Choroid plexus epithelial cell (primary cell): ENCODE measurements around the gene ADORA1.

Experiments used
- DNase-seq: peaks from one replicate; pipeline ENCODE4 v3.0.0-alpha.2; 2010; ENCODE audit warnings: low read depth
- H3K4me3 ChIP-seq: 2 replicates; pipeline ENCODE4 v1.5.1; 2011; ENCODE audit warnings: low read depth, mild to moderate bottlenecking, control low read depth, low read length, moderate library complexity
- TF ChIP-seq, protein P1 (sequence below): conservative IDR thresholded peaks from 2 replicates; pipeline ENCODE4 v1.5.1; 2011; ENCODE audit warnings: low read depth, mild to moderate bottlenecking, control low read depth, inconsistent platforms, low read length, moderate library complexity

Gene ADORA1

DNA sequence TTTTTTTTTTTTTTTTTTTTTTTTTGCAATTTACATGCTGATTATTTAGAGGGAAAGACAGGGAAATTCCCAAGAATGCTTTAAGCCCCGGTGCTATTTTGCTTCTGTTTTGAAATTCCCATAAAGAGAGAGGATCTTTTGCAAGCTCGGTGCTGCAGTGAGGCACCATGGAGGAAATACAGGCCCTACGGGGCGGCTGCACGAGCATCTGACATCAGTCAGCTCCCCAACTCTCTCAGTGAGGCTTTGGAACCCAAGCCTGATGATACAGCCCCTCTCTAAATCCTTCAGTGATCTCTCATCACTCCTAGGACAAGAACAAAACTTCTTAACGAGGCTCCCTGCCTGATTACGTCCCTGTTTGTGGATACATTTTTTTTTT is 59.8 kb downstream of the ADORA1 start:
- DNase-seq, result no peak
- H3K4me3 ChIP-seq, result no peak overlapping the region
- TF ChIP-seq, protein P1, sequence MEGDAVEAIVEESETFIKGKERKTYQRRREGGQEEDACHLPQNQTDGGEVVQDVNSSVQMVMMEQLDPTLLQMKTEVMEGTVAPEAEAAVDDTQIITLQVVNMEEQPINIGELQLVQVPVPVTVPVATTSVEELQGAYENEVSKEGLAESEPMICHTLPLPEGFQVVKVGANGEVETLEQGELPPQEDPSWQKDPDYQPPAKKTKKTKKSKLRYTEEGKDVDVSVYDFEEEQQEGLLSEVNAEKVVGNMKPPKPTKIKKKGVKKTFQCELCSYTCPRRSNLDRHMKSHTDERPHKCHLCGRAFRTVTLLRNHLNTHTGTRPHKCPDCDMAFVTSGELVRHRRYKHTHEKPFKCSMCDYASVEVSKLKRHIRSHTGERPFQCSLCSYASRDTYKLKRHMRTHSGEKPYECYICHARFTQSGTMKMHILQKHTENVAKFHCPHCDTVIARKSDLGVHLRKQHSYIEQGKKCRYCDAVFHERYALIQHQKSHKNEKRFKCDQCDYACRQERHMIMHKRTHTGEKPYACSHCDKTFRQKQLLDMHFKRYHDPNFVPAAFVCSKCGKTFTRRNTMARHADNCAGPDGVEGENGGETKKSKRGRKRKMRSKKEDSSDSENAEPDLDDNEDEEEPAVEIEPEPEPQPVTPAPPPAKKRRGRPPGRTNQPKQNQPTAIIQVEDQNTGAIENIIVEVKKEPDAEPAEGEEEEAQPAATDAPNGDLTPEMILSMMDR, result no peak

DNA sequence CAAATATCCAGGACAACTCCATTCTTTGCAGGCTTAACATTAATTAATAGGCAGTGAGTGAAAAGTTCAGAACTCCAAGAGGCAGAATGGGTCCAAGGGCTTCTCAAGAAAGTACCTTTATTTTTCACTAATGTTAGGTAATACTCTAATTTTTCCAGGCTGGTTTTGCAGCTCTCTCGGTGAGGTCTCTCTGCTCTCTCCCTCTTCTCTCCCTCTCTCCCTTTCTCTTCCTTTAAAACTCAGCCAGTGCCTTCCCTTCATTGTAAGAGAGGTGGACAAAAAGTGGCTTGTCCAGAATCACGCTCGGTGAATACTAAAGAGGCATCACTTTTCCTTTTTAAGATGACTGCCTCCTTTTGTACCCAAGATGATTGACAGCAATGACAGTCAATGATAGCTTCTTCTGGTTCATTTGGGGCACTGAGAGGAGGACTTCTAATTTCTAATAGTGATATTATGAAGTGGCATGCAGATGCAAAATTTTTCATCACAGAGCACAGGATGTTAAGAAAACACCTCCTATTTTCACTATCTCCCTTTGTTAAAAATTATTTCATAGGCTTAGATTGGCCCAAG is 60.3 kb downstream of the ADORA1 start:
- H3K4me3 ChIP-seq, result no peak overlapping the region
- TF ChIP-seq, protein P1, result no peak
- DNase-seq, result no peak

DNA sequence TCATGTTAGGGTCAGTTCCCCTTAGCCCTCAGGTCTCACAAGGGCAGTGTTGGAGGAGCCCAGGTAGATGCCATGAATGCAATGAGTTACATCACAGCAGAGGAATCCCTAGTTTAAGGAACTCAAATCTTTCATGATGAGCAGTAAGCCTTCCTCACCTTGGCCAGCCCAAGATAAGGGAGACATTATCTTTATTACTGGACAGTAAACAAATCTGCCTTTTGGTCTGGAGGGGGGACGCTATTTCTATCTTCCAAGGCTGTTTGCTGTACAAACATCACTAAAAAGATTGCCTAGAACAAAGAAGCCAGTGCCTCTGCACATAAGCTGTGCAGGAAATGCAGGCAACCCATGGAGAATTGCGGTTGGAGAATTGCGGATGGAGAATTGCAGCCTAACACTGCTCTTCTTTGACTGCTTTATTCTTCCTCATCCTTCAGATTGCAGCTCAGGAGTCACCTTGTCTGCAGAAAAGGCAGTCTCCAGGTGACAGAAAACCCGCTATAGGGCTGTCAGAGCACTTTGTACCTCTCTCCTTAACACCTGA is 61.2 kb downstream of the ADORA1 start:
- no peak overlapping the region for H3K4me3 ChIP-seq
- TF ChIP-seq, protein P1, result no peak
- DNase-seq, result no peak

DNA sequence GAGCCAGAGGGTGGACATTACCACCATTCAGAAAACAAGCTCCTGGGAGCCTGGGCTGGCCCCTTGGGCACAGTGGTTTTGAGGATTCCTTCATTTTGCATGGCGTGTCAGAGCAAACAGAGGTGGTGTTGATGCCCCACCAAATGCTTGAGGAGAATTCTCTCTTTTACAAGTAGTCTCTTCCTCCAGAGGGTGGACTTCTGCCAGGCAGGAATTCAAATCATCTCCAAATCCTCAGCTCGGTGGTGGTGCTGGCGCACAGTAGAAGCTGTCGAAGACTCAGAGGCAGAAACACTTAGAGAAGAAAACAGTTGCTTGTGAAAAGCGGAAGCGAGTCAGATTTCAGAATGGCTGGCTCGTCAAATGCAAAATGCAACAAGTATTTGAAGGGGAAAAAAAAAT is 62.4 kb downstream of the ADORA1 start:
- H3K4me3 ChIP-seq, result no peak overlapping the region
- TF ChIP-seq, protein P1, result no peak

DNA sequence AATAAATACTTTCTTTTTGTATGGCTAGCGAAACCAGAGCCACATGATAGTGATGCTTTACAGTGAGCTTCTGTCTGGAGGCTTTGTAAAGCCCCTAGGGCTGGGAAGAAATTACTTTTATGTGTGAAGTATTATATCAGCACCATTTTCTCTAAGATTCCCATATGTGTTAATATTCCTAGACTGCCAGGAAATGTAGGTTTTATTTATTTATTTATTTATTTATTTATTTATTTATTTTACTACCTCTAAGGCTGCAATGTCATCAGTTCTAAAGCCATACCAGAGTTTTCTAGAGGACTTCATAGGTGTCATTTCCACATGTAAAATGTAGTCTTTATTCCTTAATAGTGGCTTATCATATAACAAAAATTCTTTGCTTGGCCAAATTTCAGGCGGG is 63.4 kb downstream of the ADORA1 start:
- TF ChIP-seq, protein P1, result no peak
- H3K4me3 ChIP-seq, result no peak overlapping the region
- no peak for DNase-seq

More for the DNA sequence above, 62.4 kb downstream of the ADORA1 start:
- DNase-seq, result no peak

DNA sequence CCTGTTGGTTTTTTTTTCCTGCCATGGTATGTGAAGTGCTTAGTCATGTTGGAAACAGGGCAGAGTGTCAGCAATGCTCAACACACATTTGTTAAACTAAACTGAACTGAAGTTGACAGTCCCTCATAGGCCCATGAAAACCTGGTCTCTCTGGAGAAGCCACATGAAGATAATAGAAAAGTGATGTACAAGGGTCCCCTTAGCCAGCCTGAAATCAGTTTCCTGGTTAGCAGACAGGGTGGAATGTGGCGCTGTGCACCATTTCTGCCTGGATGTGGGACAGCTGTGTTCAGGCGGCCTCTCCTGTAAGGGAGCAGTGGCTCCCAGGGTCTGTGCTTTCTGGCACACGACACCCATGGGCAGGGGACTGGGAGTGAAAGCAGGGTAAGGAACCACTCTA is 68.8 kb downstream of the ADORA1 start:
- TF ChIP-seq, protein P1, result peak; percentile 35
- H3K4me3 ChIP-seq, result no peak overlapping the region
- DNase-seq, result peak; percentile 23

DNA sequence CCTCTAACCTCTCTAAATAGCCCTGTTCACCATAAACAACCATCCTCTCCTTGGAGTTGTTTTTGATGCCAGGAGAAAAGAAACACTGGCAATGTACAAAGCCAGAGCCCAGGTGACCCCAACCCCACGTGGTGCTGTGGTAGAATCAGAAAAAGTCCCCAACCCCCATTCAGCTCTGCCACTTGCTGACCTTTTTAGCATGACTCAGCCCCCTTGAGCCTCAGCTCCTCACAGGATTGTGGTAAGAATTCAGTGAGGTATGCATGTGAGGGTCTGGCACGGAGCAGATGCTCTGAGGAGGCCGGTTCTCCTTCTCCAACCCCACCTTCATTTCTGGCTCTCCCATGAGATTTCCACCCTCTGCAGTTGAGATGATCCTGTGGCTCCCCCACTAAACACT is 70.1 kb downstream of the ADORA1 start:
- peak; percentile 91 for DNase-seq

More for the DNA sequence above, 70.1 kb downstream of the ADORA1 start:
- TF ChIP-seq, protein P1, result no peak
- H3K4me3 ChIP-seq, result no peak overlapping the region
